Subcutaneous preadipocyte (primary cell): ENCODE results near the gene RGS7BP. TPM values are rescaled to one million over a fixed set of nuclear protein-coding genes. Genes with fewer than 3 reads are reported as not detected.

Source experiments
- small RNA-seq: library from RNA; depleted of rRNA; stranded (forward); fragments of <200 nt; gene quantifications from one replicate; pipeline ENCODE3, GENCODE V24; 2012
- total RNA-seq: library from RNA; depleted of rRNA; stranded (reverse); fragments of >200 nt; gene quantifications from 2 replicates; pipeline ENCODE4 v1.2.3, GENCODE V29; 2012

The RGS7BP gene
- total RNA-seq, result not detected in 2 replicates

GRCh38 chr5:64505769-64506566 is at the start of gene RGS7BP:
Gene RGS7BP, plus strand, starts transcription at chr5:64506015. Its CDS starts 610 bp downstream, at chr5:64506625.

Small RNA genes within 50 kb of the gene (small RNA-seq; reads per million reads assigned to genes)
- not detected for gene RN7SL169P
- not detected for gene RNU6-294P

Other genes starting within 250 kb of the RGS7BP start
- gene SHISAL2B, start 184.5 kb downstream of the RGS7BP start, total RNA-seq, result not detected in 2 replicates